Caco-2 (cell line): ENCODE data around the gene PPM1A. TPM values are rescaled to one million over a fixed set of nuclear protein-coding genes. Genes with fewer than 3 reads are reported as not detected.

Experiments
- BruUV-seq: library from RNA; stranded (reverse); fragments of 400-500 nt; replicated peaks from 2 replicates; lab custom pipeline; 2021; lab: Mats Ljungman, UMichigan
- CTCF ChIA-PET: fragments of 300-600 bp; sonication (Branson Sonifier 250); formaldehyde crosslinking; loops from one replicate; lab custom pipeline; 2022; ENCODE audit warnings: antibody characterized with exemption; lab: Charles Lee
- POLR2A ChIA-PET: fragments of 300-600 bp; sonication (Branson Sonifier 250); formaldehyde crosslinking; loops from one replicate; lab custom pipeline; 2022; ENCODE audit warnings: antibody characterized with exemption; lab: Charles Lee
- DNase-seq, 2 experiments: peaks; one replicate each; pipeline versions ENCODE4 v3.0.0 to v3.0.0-alpha.2; 2020 to 2022
- H3K27me3 ChIP-seq: replicated peaks from 2 replicates; pipeline ENCODE4 v1.6.0; 2011; ENCODE audit warnings: low read length; ENCODE audit not compliant: control insufficient read depth, insufficient read depth
- H3K36me3 ChIP-seq: 2 replicates; pipeline ENCODE4 v1.5.1; 2011; ENCODE audit warnings: low read length; ENCODE audit not compliant: control insufficient read depth, insufficient read depth
- H3K4me1 ChIP-seq: fragments of 250-450 bp; sonication (Bioruptor Pico); 2 replicates; pipeline ENCODE4 v1.5.1; 2020; ENCODE audit warnings: mild to moderate bottlenecking
- H3K4me3 ChIP-seq: 2 replicates; pipeline ENCODE4 v1.5.1; 2011; ENCODE audit warnings: low read depth, mild to moderate bottlenecking, control low read depth, low read length
- H3K9me3 ChIP-seq: fragments of 250-450 bp; sonication (Bioruptor Pico); 2 replicates; pipeline ENCODE4 v1.5.1; 2020; ENCODE audit warnings: mild to moderate bottlenecking, moderate library complexity
- H3K27ac Mint-ChIP-seq: one replicate; pipeline ENCODE4 v1.8.0; 2022; ENCODE audit warnings: mixed read lengths; ENCODE audit not compliant: unreplicated experiment
- H3K27me3 Mint-ChIP-seq: one replicate; pipeline ENCODE4 v1.8.0; 2022; ENCODE audit warnings: mixed read lengths; ENCODE audit not compliant: insufficient read depth, unreplicated experiment
- H3K36me3 Mint-ChIP-seq: one replicate; pipeline ENCODE4 v1.8.0; 2022; ENCODE audit warnings: mild to moderate bottlenecking, mixed read lengths; ENCODE audit not compliant: insufficient read depth, unreplicated experiment
- H3K4me1 Mint-ChIP-seq: one replicate; pipeline ENCODE4 v1.8.0; 2022; ENCODE audit warnings: low read depth, mixed read lengths; ENCODE audit not compliant: unreplicated experiment
- H3K4me3 Mint-ChIP-seq: one replicate; pipeline ENCODE4 v1.8.0; 2022; ENCODE audit warnings: mild to moderate bottlenecking, moderate library complexity, mixed read lengths; ENCODE audit not compliant: unreplicated experiment
- H3K9me3 Mint-ChIP-seq: one replicate; pipeline ENCODE4 v1.8.0; 2022; ENCODE audit warnings: mixed read lengths; ENCODE audit not compliant: unreplicated experiment
- intact Hi-C: fragments of 100-400 bp; cut with micrococcal nuclease; formaldehyde crosslinking; loops from one replicate; pipeline ENCODE4 v1.10.0; 2022; ENCODE audit not compliant: unreplicated experiment
- total RNA-seq: library from RNA; stranded (reverse); gene quantifications from 2 replicates; pipeline ENCODE4 v1.2.3, GENCODE V29; 2022
- TF ChIP-seq, protein P1 (sequence below), 2 experiments: fragments of 200-600 bp in 1 of 2; IDR thresholded peaks; 1 replicate in 1 of 2; 2 replicates in 1 of 2; pipeline versions ENCODE4 v1.5.1 to v1.8.0; 2011 to 2022; ENCODE audit warnings: antibody characterized with exemption in 1 of 2, control low read depth in 1 of 2, inconsistent platforms in 1 of 2, low read depth in 1 of 2, low read length in 1 of 2, mild to moderate bottlenecking in 1 of 2, moderate library complexity in 1 of 2; ENCODE audit not compliant: insufficient read depth in 1 of 2, severe bottlenecking in 1 of 2, unreplicated experiment in 1 of 2

The PPM1A gene
- total RNA-seq, 1 experiment from 2014 or later = 35.6 TPM

DNA sequence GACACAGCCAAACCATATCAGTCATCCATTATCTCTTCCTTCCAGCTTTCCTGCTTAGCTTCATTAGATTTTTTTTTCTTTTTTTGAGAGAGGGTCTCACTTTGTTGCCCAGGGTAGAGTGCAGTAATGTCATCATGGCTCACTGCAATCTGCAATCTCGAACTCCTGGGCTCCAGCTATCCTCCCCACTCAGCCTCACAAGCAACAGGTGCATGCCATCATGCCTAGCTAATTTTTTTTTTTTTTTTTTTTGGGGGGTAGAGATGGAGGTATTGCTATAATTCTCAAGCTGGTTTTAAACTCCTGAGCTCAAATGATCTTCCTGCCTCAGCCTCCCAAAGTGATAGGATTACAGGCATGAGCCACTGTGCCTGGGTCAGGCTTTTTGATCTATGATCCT lies 38.3 kb upstream of the PPM1A start:
- H3K27ac Mint-ChIP-seq = no peak overlapping the region
- Histone ChIP-seq H3K36me3 (no peaks in the 10 kb centered on the region), H3K4me3 (no peak overlapping the region), H3K27me3 (no peaks in the 10 kb centered on the region), H3K9me3 (no peaks in the 10 kb centered on the region), H3K4me1 (no peaks in the 10 kb centered on the region)
- H3K9me3 Mint-ChIP-seq = no peaks in the 10 kb centered on the region
- no peak overlapping the region for H3K4me3 Mint-ChIP-seq
- CTCF ChIA-PET = no interaction called here
- POLR2A ChIA-PET = no interaction called here
- H3K27me3 Mint-ChIP-seq = peaks cover 17% of the 10 kb centered on the region
- TF ChIP-seq, protein P1, sequence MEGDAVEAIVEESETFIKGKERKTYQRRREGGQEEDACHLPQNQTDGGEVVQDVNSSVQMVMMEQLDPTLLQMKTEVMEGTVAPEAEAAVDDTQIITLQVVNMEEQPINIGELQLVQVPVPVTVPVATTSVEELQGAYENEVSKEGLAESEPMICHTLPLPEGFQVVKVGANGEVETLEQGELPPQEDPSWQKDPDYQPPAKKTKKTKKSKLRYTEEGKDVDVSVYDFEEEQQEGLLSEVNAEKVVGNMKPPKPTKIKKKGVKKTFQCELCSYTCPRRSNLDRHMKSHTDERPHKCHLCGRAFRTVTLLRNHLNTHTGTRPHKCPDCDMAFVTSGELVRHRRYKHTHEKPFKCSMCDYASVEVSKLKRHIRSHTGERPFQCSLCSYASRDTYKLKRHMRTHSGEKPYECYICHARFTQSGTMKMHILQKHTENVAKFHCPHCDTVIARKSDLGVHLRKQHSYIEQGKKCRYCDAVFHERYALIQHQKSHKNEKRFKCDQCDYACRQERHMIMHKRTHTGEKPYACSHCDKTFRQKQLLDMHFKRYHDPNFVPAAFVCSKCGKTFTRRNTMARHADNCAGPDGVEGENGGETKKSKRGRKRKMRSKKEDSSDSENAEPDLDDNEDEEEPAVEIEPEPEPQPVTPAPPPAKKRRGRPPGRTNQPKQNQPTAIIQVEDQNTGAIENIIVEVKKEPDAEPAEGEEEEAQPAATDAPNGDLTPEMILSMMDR (IDR thresholded peaks at IDR 0.05; ENCODE audit: insufficient read depth in 1 of 2, low read depth in 1 of 2, low read length in 1 of 2, severe bottlenecking in 1 of 2, unreplicated experiment in 1 of 2) = no peak
- H3K36me3 Mint-ChIP-seq = no peaks in the 10 kb centered on the region
- DNase-seq = no peak
- no TSS peak for BruUV-seq
- intact Hi-C loops = no loop called here
- no peaks in the 10 kb centered on the region for H3K4me1 Mint-ChIP-seq

DNA sequence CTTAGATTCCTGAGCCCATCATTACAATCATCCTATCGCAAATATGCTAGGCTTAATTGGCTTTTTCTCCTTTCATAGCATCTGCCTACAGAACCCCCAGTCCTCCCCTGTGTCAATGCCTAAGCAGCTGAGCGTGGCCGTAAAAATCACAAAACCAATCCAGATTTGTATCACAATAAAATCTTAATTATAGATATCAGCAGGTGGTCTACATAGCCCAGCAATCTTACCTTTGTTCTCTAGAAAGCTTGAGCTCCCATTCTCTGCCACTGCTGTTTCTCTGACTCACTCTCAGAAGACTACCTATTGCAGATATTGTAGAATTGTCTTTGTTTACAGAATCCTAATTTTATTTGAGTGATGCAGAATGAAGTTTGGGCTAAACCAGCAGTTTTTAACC lies 37.9 kb upstream of the PPM1A start:
- no peak overlapping the region for H3K27ac Mint-ChIP-seq
- H3K4me3 ChIP-seq = no peak overlapping the region
- H3K4me3 Mint-ChIP-seq = no peak overlapping the region
- TF ChIP-seq, protein P1 (IDR thresholded peaks at IDR 0.05; ENCODE audit: insufficient read depth in 1 of 2, low read depth in 1 of 2, low read length in 1 of 2, severe bottlenecking in 1 of 2, unreplicated experiment in 1 of 2) = no peak
- no peaks in the 10 kb centered on the region for H3K4me1 ChIP-seq
- no peaks in the 10 kb centered on the region for H3K4me1 Mint-ChIP-seq
- intact Hi-C loops = no loop called here
- no peaks in the 10 kb centered on the region for H3K36me3 Mint-ChIP-seq
- CTCF ChIA-PET = no interaction called here
- DNase-seq = no peak
- POLR2A ChIA-PET = no interaction called here
- no peaks in the 10 kb centered on the region for H3K9me3 ChIP-seq
- peaks cover 14% of the 10 kb centered on the region for H3K27me3 Mint-ChIP-seq
- no peaks in the 10 kb centered on the region for H3K36me3 ChIP-seq
- BruUV-seq = no TSS peak
- no peaks in the 10 kb centered on the region for H3K27me3 ChIP-seq
- H3K9me3 Mint-ChIP-seq = no peaks in the 10 kb centered on the region

- H3K9me3 ChIP-seq = no peaks in the 10 kb centered on the region
- H3K36me3 ChIP-seq = no peaks in the 10 kb centered on the region
- intact Hi-C loops = no loop called here
- TF ChIP-seq, protein P1 (IDR thresholded peaks at IDR 0.05; ENCODE audit: insufficient read depth in 1 of 2, low read depth in 1 of 2, low read length in 1 of 2, severe bottlenecking in 1 of 2, unreplicated experiment in 1 of 2) = no peak
- Mint-ChIP-seq H3K4me1 (no peaks in the 10 kb centered on the region), H3K9me3 (no peaks in the 10 kb centered on the region), H3K4me3 (no peak overlapping the region), H3K27me3 (peaks cover 7% of the 10 kb centered on the region), H3K27ac (no peak overlapping the region), H3K36me3 (no peaks in the 10 kb centered on the region)
- no TSS peak for BruUV-seq
- no peaks in the 10 kb centered on the region for H3K27me3 ChIP-seq
- no peak overlapping the region for H3K4me3 ChIP-seq
- H3K4me1 ChIP-seq = no peaks in the 10 kb centered on the region
- ChIA-PET CTCF (no interaction called here), POLR2A (no interaction called here)
- no peak for DNase-seq
Measured at GRCh38 chr14:60212503-60213371, 36.3 kb upstream of the PPM1A start.
